NB4 (cell line): ENCODE data around the gene IRF2BP2.

ENCODE experiments used
- MAX ChIP-seq: IDR thresholded peaks from 2 replicates; pipeline ENCODE4 v1.6.1; 2011; ENCODE audit warnings: low read depth, low read length
- POLR2A ChIP-seq: IDR thresholded peaks from 2 replicates; pipeline ENCODE4 v1.6.1; 2011; ENCODE audit warnings: mild to moderate bottlenecking; ENCODE audit not compliant: insufficient read length; ENCODE audit errors: extremely low read depth
- TF ChIP-seq, protein P1 (sequence below): IDR thresholded peaks from one replicate; pipeline ENCODE4 v1.5.1; 2012; ENCODE audit warnings: low read depth, low read length

DNA sequence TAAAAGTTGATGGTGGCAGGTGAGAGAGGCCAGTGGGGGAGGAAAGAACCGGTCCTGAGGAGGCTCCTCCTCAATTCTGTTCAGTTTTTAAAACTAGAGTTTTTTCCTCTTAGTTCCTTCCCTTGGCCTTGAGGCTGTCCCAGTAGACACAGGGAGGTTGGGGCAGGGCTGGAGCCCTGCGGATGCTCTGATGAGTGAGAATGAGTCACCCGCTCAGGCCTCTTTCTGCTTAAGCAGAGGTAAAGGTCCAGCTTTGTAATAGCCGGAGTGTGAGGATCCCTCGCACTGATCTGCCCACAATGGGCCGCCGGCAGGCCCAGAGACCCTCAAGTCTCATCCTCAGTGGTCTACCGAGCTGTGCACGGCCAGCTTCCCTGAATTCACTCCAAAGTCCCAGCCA lies 49.6 kb upstream of the IRF2BP2 start:
- TF ChIP-seq, protein P1, sequence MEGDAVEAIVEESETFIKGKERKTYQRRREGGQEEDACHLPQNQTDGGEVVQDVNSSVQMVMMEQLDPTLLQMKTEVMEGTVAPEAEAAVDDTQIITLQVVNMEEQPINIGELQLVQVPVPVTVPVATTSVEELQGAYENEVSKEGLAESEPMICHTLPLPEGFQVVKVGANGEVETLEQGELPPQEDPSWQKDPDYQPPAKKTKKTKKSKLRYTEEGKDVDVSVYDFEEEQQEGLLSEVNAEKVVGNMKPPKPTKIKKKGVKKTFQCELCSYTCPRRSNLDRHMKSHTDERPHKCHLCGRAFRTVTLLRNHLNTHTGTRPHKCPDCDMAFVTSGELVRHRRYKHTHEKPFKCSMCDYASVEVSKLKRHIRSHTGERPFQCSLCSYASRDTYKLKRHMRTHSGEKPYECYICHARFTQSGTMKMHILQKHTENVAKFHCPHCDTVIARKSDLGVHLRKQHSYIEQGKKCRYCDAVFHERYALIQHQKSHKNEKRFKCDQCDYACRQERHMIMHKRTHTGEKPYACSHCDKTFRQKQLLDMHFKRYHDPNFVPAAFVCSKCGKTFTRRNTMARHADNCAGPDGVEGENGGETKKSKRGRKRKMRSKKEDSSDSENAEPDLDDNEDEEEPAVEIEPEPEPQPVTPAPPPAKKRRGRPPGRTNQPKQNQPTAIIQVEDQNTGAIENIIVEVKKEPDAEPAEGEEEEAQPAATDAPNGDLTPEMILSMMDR, result no peak
- TF ChIP-seq MAX (no peak), POLR2A (no peak)
